HCT116 (cell line): ENCODE measurements around the gene VPS25.

ENCODE experiments used
- EZH2 ChIP-seq: fragments of 200-600 bp; sonication (generic); IDR thresholded peaks from 2 replicates; pipeline ENCODE4 v1.6.1; 2017; ENCODE audit warnings: antibody characterized with exemption, mixed run types
- POLR2A ChIP-seq: IDR thresholded peaks from 2 replicates; pipeline ENCODE4 v1.7.0; 2011; ENCODE audit warnings: borderline replicate concordance; ENCODE audit not compliant: insufficient read depth, insufficient read length; ENCODE audit errors: extremely low read depth
- POLR2AphosphoS5 ChIP-seq: IDR thresholded peaks from 2 replicates; pipeline ENCODE4 v1.6.1; 2011; ENCODE audit warnings: mild to moderate bottlenecking, low read depth, low read length, moderate library complexity
- TF ChIP-seq, protein P1 (sequence below), 3 experiments: fragments of 200-600 bp in 1 of 3; sonication (generic) in 1 of 3; IDR thresholded peaks in 2 of 3; conservative IDR thresholded peaks in 1 of 3; 2 replicates each; pipeline ENCODE4 v1.5.1; 2012 to 2017; ENCODE audit warnings: low read depth in 2 of 3, low read length in 2 of 3, antibody characterized with exemption in 1 of 3, borderline replicate concordance in 1 of 3, control low read depth in 1 of 3, mild to moderate bottlenecking in 1 of 3, mixed read lengths in 1 of 3, mixed run types in 1 of 3, moderate library complexity in 1 of 3; ENCODE audit not compliant: insufficient read depth in 1 of 3
- TF ChIP-seq, protein P2 (sequence below): IDR thresholded peaks from 2 replicates; pipeline ENCODE4 v1.6.1; 2011; ENCODE audit warnings: mild to moderate bottlenecking, low read length, moderate library complexity; ENCODE audit not compliant: insufficient replicate concordance; ENCODE audit errors: extremely low read depth

DNA sequence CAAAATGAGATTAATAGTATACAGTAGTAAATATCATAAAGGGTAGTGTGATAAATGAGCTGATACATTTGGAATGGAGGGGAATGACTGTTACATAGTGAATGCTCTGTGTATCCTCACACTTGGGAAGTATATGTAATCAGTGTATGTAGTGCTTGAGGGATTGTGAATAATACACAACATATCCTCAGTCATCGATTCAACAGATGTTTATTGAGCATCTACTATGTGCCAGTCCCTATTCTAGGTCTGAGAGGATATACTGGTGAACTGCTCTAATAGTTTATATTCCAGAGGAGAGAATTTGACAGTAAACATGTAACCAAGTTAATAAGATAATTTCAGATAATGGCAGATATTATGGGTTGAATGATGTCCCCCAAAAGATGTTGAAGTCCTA is 54.2 kb downstream of the VPS25 start:
- TF ChIP-seq, protein P1, sequence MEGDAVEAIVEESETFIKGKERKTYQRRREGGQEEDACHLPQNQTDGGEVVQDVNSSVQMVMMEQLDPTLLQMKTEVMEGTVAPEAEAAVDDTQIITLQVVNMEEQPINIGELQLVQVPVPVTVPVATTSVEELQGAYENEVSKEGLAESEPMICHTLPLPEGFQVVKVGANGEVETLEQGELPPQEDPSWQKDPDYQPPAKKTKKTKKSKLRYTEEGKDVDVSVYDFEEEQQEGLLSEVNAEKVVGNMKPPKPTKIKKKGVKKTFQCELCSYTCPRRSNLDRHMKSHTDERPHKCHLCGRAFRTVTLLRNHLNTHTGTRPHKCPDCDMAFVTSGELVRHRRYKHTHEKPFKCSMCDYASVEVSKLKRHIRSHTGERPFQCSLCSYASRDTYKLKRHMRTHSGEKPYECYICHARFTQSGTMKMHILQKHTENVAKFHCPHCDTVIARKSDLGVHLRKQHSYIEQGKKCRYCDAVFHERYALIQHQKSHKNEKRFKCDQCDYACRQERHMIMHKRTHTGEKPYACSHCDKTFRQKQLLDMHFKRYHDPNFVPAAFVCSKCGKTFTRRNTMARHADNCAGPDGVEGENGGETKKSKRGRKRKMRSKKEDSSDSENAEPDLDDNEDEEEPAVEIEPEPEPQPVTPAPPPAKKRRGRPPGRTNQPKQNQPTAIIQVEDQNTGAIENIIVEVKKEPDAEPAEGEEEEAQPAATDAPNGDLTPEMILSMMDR (IDR thresholded peaks at IDR 0.05 in 2 of 3, conservative IDR thresholded peaks at IDR 0.05 in 1 of 3; ENCODE audit: borderline replicate concordance in 1 of 3, insufficient read depth in 1 of 3, low read depth in 2 of 3, low read length in 2 of 3) = no peak
- TF ChIP-seq, protein P2, sequence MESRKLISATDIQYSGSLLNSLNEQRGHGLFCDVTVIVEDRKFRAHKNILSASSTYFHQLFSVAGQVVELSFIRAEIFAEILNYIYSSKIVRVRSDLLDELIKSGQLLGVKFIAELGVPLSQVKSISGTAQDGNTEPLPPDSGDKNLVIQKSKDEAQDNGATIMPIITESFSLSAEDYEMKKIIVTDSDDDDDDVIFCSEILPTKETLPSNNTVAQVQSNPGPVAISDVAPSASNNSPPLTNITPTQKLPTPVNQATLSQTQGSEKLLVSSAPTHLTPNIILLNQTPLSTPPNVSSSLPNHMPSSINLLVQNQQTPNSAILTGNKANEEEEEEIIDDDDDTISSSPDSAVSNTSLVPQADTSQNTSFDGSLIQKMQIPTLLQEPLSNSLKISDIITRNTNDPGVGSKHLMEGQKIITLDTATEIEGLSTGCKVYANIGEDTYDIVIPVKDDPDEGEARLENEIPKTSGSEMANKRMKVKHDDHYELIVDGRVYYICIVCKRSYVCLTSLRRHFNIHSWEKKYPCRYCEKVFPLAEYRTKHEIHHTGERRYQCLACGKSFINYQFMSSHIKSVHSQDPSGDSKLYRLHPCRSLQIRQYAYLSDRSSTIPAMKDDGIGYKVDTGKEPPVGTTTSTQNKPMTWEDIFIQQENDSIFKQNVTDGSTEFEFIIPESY = no peak
- TF ChIP-seq POLR2AphosphoS5 (no peak), POLR2A (no peak), EZH2 (no peak)
